GM12878 (cell line): ENCODE data around the gene FOXP1. TPM values are rescaled to one million over a fixed set of nuclear protein-coding genes. Genes with fewer than 3 reads are reported as not detected.

Experiments used
- ATF2 ChIP-seq: IDR thresholded peaks from 2 replicates; pipeline ENCODE4 v1.6.1; 2012; ENCODE audit warnings: low read length, inconsistent platforms
- BACH1 ChIP-seq: fragments of 450-650 bp; IDR thresholded peaks from 2 replicates; pipeline ENCODE4 v1.6.1; 2017; ENCODE audit warnings: mild to moderate bottlenecking, borderline replicate concordance
- BHLHE40 ChIP-seq, 2 experiments: fragments of 450-650 bp in 1 of 2; IDR thresholded peaks; 2 replicates each; pipeline ENCODE4 v1.6.1; 2011 to 2017; ENCODE audit warnings: low read depth in 2 of 2, borderline replicate concordance in 1 of 2, improper control_type of control experiment in 1 of 2, low read length in 1 of 2, mild to moderate bottlenecking in 1 of 2
- CHD1 ChIP-seq: IDR thresholded peaks from 2 replicates; pipeline ENCODE4 v1.6.1; 2012; ENCODE audit warnings: low read depth, low read length, improper control_type of control experiment
- E2F4 ChIP-seq: IDR thresholded peaks from 2 replicates; pipeline ENCODE4 v1.6.1; 2012; ENCODE audit warnings: low read depth, low read length, improper control_type of control experiment
- FOXK2 ChIP-seq: fragments of 450-650 bp; IDR thresholded peaks from 2 replicates; pipeline ENCODE4 v1.6.1; 2017; ENCODE audit warnings: mild to moderate bottlenecking, moderate library complexity
- FOXM1 ChIP-seq: IDR thresholded peaks from 2 replicates; pipeline ENCODE4 v1.6.1; 2012; ENCODE audit warnings: low read depth, mild to moderate bottlenecking, inconsistent platforms, low read length, moderate library complexity
- HDAC6 ChIP-seq: fragments of 200-600 bp; sonication (generic); IDR thresholded peaks from one replicate; pipeline ENCODE4 v1.8.0; 2017; ENCODE audit warnings: antibody characterized with exemption; ENCODE audit not compliant: unreplicated experiment
- JUNB ChIP-seq: IDR thresholded peaks from 2 replicates; pipeline ENCODE4 v1.6.1; 2016; ENCODE audit warnings: antibody characterized with exemption, mild to moderate bottlenecking
- KAT2A ChIP-seq: conservative IDR thresholded peaks from 2 replicates; pipeline ENCODE4 v1.6.1; 2011; ENCODE audit warnings: low read depth, low read length; ENCODE audit not compliant: control insufficient read depth
- KDM1A ChIP-seq: fragments of 200-600 bp; sonication (generic); IDR thresholded peaks from 2 replicates; pipeline ENCODE4 v1.6.1; 2016; ENCODE audit warnings: borderline replicate concordance
- LARP7 ChIP-seq: fragments of 450-650 bp; IDR thresholded peaks from 2 replicates; pipeline ENCODE4 v1.6.1; 2017; ENCODE audit warnings: mild to moderate bottlenecking
- MYC ChIP-seq: IDR thresholded peaks from 2 replicates; pipeline ENCODE4 v1.6.1; 2011; ENCODE audit warnings: mild to moderate bottlenecking, low read length, moderate library complexity, inconsistent platforms; ENCODE audit not compliant: insufficient read depth, insufficient replicate concordance, insufficient read length, severe bottlenecking
- NKRF ChIP-seq: fragments of 450-650 bp; conservative IDR thresholded peaks from 2 replicates; pipeline ENCODE4 v1.6.1; 2017; ENCODE audit warnings: mild to moderate bottlenecking, moderate library complexity
- RUNX3 ChIP-seq: IDR thresholded peaks from 2 replicates; pipeline ENCODE4 v1.6.1; 2012; ENCODE audit warnings: low read length, inconsistent platforms
- SMAD5 ChIP-seq: IDR thresholded peaks from 2 replicates; pipeline ENCODE4 v1.6.1; 2016; ENCODE audit warnings: antibody characterized with exemption, low read depth
- SRF ChIP-seq, 2 experiments: IDR thresholded peaks; 2 replicates each; pipeline ENCODE4 v1.6.1; 2011; ENCODE audit warnings: low read depth in 2 of 2, low read length in 2 of 2, mild to moderate bottlenecking in 1 of 2, moderate library complexity in 1 of 2
- YBX1 ChIP-seq: fragments of 450-650 bp; IDR thresholded peaks from 2 replicates; pipeline ENCODE4 v1.6.1; 2016; ENCODE audit warnings: antibody characterized with exemption
- YY1 ChIP-seq: IDR thresholded peaks from 2 replicates; pipeline ENCODE4 v1.6.1; 2011; ENCODE audit warnings: low read depth, mild to moderate bottlenecking, low read length
- ZNF384 ChIP-seq: IDR thresholded peaks from 2 replicates; pipeline ENCODE4 v1.6.1; 2012; ENCODE audit warnings: low read depth, mild to moderate bottlenecking, low read length, improper control_type of control experiment, borderline replicate concordance
- ZSCAN29 ChIP-seq: fragments of 450-650 bp; IDR thresholded peaks from 2 replicates; pipeline ENCODE4 v1.6.1; 2017; ENCODE audit warnings: mild to moderate bottlenecking, moderate library complexity
- polyA plus RNA-seq, 11 experiments: library from polyadenylated mRNA; depleted of rRNA in 4 of 11; unstranded in 6 of 11; stranded (reverse) in 5 of 11; fragments of >200 nt; fragmentation: Nextera tagmentation in 4 of 11; fragmentation: Illumina TruSeq in 1 of 11; extraction: Ambion mirVana in 4 of 11; extraction: Trizol in 1 of 11; gene quantifications; 1 replicate in 1 of 11; 2 replicates in 10 of 11; pipeline versions ENCODE4 v1.2.1 to v1.2.3, GENCODE V29; 2011 to 2016; ENCODE audit warnings: inconsistent platforms in 2 of 11, missing spikeins in 2 of 11, low read depth in 1 of 11
- total RNA-seq, 4 experiments: library from RNA; depleted of rRNA in 3 of 4; stranded (reverse); fragments of >200 nt in 3 of 4; fragmentation: Illumina TruSeq in 1 of 4; extraction: Trizol in 1 of 4; gene quantifications; 2 replicates each; pipeline versions ENCODE4 v1.2.1 to v1.2.3, GENCODE V29; 2013 to 2021
- TF ChIP-seq, protein P1 (sequence below): fragments of 450-650 bp; IDR thresholded peaks from 2 replicates; pipeline ENCODE4 v1.6.1; 2017; ENCODE audit warnings: mild to moderate bottlenecking, low read depth, inconsistent platforms; ENCODE audit not compliant: poor library complexity, severe bottlenecking
- TF ChIP-seq, protein P2 (sequence below): IDR thresholded peaks from 2 replicates; pipeline ENCODE4 v1.6.1; 2011; ENCODE audit warnings: borderline replicate concordance, low read depth, mild to moderate bottlenecking, moderate library complexity, mixed read lengths, low read length; ENCODE audit not compliant: insufficient read depth; ENCODE audit errors: extremely low read length

FOXP1 gene
- total and polyA plus RNA-seq, 10 of the 15 experiments (the other 5 are each of a cell fraction or from before 2014, with no cell fraction given), result 0.05 to 1.6 (median 0.20) TPM; not detected in 1

DNA sequence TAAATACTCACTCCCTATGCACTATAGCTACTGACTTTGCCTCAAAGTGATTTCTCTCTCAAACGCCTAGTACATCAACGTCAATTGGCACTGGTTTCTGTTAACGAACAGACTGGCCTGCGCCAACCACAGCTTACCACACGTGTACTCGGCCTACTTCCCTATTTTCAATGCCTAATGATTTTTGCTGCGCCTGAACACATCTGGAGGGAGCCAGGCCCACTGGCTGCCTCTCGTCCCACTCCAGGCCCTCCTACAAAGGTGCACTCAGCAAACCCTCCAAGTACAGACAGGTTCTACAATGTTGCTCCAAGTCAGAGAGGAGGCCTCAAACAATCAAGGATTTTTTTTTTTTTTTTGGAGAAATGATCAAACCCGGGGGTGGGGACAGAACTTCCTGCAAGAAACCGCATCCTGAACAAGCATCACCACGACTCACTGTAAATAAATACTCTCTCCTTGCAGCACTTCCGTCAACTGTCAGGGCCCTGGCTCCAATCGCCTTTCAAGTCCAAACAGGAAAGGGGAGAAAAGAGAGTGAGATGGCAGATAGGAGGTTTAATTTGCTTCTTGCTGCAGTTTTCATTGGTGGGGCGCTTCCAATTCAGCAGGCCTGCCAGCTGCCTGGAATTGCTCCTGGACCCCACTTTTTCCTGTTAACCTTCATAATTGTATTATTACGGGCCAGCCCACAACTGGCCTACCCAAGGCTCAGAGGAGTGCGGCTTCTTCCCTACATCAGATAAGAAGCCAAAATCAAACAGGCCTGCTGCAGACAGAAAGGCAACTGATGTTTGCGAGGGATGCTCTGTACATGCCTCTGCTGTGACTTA is 139.3 kb downstream of the FOXP1 start (continued):
- TF ChIP-seq E2F4 (no peak), ATF2 (peak; percentile 61; the same call in 1 of the 2 replicates), ZSCAN29 (no peak), FOXM1 (0 out of 2 replicates have a peak, but pooled peaks have one; percentile 27), SRF (IDR thresholded peaks at IDR 0.05; ENCODE audit: low read depth in 2 of 2, low read length in 2 of 2) (no peak), KAT2A (no peak), ZNF384 (0 out of 2 replicates have a peak, but pooled peaks have one; percentile 30), HDAC6 (no peak), JUNB (no peak), YY1 (no peak), KDM1A (no peak), FOXK2 (no peak), MYC (no peak), YBX1 (no peak), CHD1 (no peak), BHLHE40 (IDR thresholded peaks at IDR 0.05; ENCODE audit: borderline replicate concordance in 1 of 2, low read depth in 2 of 2, low read length in 1 of 2) (peak; percentile 65 to 76; a peak in 3 of 4 replicates), SMAD5 (no peak), RUNX3 (peak; percentile 85), LARP7 (no peak), NKRF (no peak), BACH1 (no peak)
- TF ChIP-seq, protein P1, sequence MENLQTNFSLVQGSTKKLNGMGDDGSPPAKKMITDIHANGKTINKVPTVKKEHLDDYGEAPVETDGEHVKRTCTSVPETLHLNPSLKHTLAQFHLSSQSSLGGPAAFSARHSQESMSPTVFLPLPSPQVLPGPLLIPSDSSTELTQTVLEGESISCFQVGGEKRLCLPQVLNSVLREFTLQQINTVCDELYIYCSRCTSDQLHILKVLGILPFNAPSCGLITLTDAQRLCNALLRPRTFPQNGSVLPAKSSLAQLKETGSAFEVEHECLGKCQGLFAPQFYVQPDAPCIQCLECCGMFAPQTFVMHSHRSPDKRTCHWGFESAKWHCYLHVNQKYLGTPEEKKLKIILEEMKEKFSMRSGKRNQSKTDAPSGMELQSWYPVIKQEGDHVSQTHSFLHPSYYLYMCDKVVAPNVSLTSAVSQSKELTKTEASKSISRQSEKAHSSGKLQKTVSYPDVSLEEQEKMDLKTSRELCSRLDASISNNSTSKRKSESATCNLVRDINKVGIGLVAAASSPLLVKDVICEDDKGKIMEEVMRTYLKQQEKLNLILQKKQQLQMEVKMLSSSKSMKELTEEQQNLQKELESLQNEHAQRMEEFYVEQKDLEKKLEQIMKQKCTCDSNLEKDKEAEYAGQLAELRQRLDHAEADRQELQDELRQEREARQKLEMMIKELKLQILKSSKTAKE, result no peak
- TF ChIP-seq, protein P2, sequence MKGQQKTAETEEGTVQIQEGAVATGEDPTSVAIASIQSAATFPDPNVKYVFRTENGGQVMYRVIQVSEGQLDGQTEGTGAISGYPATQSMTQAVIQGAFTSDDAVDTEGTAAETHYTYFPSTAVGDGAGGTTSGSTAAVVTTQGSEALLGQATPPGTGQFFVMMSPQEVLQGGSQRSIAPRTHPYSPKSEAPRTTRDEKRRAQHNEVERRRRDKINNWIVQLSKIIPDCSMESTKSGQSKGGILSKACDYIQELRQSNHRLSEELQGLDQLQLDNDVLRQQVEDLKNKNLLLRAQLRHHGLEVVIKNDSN, result no peak
